Activated naive CD4-positive, alpha-beta T cell treated with anti-CD3 and anti-CD28 coated beads, Interleukin-2, amount 50 U/mL, for 16 hours (primary cell): Measurements from ENCODE around the gene CREB5.

ENCODE experiments used
- DNase-seq: peaks from one replicate; pipeline ENCODE4 v3.0.0-alpha.2; 2020

CREB5 gene

DNA sequence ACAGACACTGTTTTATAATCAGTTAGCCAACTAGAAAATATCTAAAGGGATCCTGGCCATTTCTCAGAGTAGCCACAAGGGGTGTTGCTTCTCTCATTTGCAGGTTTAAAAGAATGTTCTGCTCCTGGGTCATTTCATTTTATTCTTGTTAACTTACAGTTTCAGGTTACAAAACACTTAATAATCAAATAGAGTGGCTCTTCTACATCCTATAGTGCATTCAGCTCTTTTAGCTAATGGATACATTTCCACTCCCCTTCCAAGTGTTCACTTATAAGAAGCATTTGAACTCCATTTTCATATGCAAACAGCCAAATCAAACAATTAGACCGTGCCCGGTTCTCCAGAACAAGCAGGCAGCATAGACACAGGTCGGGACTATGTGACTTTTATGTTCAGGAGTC, 428.3 kb downstream of the CREB5 start:
- no peak for DNase-seq

DNA sequence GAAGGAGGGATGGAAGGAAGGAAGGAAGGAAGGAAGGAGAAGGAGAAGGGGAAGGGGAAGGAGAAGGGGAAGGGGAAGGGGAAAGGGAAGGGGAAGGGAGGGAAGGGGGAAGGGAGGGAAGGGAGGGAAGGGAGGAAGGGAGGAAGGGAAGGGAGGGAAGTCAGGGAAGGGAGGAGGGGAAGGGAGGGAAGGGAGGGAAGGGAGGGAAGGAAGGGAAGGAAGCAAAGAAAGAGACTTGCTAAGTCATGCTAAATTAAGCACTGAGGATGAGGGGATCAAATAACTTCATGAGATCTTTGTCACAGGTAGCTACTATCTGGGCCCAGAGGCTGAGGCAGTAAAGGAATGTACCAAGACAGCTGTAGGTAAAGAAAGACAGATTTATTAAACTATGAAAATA, 429.4 kb downstream of the CREB5 start:
- DNase-seq: no peak

DNA sequence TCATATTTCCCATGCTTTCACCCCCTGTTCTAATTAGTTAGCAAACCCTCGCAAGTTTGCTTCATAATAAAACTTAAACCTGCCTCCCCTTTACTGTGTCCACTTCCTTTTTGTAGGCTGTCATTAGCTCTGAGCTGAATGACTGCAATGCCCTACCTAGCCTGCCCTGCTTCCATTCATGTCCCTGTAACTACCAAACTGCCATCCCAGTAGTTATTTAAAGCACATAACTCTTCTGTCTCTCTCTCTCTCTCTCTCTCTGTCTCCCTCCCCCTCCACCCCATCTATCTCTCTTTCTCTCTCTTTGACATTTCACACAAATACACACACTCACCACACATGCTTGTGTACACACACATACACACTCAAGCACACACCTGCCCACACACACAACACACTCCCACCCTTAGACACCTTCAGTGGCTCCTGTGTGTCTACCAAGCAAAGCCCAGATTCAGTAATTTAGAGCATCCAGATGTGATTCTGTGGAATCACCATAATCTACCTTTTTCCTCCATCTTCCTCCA, 430.5 kb downstream of the CREB5 start:
- no peak for DNase-seq

DNA sequence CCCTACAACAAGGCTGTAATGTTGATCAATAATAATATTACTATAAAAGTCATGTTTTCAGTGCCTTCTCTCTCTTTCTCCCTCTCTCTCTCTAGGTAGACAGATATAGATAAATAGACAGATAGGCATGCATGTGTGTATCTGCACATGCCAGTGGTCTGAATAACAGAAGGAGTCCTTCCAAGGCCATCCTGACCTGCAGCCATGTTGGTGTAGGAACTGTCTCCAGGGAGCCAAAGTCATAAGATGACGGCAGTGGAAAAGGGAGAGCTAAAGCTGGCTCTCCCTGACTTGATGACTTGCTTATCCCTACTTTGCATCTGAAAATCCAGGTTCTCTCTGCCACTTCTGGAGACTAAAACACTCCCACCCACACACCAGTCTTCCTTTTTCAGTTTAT, 432.8 kb downstream of the CREB5 start:
- no peak for DNase-seq

DNA sequence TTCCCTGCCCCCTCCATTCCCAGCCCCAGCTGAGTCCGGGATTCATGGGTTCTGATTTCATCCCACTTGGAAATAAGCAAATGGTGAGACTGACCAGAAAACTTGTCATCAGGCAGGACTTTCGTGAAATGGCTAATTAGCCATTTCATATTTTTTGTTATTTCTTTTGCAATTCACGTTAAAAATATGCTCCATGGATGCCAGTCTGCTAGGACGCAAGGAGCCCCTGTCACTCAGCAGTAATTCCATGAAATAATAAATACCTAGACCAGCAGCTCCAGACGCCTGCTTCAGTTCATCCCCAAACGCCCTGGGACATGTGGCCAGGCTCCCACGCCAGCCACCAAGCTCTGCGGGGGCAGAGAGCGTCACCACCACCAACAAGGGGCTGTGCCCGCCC, 434.9 kb downstream of the CREB5 start:
- DNase-seq: no peak

DNA sequence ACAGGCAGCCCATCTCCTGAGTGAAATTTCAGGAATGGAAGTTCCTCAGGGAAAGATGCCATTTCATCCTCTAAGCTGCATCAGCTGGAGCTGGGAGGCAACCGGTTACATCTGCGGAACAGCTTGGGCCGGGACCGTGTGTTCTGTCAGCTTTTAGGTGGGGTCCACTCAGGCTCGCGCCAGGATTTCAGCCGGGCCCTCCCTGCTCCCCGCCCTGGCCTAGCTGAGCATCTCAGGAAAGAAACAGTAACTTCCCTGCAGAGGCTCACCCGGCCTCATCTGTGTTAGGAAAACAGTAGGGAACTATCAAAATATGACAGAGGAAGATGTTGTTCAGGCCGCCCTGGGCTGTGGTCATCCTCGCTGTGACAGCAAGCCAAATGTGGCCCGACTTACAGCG, 435.4 kb downstream of the CREB5 start:
- no peak for DNase-seq

DNA sequence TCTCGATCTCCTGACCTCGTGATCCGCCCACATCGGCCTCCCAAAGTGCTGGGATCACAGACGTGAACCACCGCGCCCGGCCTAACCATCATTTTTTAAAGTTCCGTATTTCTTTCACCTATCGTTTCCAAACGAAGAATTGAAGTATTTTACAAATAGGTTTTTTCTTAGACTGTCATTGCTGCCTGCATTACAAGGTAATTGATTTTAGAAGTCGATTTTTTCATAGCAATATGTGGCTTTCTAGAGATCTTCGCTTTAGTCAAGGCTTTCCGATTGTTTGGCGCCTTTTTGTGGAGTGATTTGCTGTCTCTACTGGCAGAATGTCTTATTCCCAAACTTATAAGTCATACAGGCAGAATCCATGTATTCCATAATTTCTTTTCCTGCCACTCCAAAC, 436.6 kb downstream of the CREB5 start:
- no peak for DNase-seq

DNA sequence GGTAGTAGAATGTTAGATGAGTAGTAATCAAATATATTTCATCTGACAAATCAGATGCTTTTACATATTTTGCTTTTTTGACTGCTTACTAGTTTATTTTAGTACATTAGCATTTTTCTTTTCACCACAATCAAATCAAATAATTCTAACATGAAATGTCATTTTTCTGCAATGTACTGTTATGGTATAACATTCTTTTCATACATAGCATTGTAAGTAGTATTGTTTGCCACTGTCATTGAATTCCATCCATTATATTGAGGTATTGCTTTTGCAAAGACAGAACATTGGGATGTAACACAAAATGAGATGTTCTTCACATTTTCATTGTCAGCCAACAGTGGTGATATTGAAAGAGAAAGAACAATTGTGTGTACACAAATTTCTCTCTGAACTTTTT, 438.4 kb downstream of the CREB5 start:
- DNase-seq: no peak

DNA sequence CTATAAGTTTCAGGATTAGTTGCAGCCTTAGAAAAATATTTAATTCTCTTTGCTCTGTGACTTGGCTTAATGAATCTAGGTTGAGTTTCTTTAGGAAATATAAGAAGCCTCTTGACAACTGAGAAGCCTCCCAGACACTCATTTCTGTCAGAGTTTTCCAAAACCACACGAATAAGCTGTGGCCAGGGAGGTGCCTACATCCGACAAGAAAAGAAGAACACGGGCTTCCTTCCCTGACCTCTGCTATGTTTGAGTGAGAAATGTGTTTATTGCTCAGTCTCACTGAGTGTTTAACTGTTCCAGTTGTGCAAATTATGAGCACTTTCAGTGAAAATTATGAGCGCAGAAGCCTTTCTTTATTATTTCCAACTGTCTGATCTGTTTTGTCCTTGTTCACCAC, 440.8 kb downstream of the CREB5 start:
- no peak for DNase-seq

DNA sequence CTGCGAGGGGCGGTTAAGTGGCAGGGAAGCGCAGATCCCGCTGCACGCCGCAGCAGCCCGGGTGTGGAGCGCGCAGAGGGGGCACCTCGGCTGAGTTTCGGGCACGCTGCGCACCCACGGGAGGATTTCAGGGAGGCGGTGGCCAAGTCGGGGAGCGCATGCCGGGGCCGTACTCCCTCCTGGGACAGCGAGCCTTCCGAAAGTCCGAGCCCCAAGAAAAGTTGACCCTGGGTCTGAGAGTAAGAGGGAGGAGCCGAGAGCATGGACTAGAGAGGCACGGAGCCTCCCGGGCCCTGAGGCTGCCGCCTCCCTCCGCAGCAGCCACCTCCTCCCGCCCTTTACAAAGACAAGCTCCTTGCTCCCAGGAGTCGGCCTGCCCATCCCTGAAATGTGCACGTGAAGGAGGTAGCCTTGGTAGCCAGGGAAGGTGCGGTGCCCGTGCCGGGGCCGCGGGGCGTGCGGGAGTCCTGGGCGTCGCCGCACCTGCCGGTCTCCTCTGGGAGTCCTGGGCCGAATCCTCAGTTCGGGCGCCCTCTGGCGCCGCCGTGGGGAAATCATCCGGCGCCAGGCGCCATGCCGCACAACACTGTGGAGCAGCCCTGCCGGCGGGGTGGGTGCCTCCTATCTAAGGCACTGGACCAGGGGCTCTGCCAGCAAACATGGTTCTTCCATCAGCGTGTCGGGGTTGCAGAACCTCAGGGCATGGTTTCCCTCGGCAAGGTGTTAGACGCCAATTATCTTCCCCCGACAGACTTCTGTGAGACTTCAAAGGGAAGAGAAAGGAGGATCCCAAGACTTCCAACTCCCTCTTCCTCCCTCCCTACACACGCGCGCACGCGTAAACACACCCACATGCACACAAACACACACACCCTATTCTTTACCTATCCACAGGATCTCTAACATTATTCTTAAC, 441.8 kb downstream of the CREB5 start:
- DNase-seq: peak; percentile 70

DNA sequence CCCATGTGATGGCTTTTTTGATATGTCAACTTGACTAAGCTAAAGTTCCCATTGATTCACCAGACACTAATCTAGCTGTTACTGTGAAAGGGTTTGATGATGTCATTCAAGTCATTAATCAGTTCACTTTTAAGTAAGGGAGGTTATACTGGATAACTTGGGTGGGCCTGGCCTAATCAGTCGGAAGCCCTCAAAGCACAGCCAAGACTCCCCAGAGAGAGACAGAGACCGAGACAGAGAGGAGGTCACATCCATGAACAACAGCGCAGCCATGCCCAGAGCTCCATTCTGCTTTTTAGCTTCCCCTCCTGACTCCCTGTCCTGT, 442.4 kb downstream of the CREB5 start:
- DNase-seq: no peak

DNA sequence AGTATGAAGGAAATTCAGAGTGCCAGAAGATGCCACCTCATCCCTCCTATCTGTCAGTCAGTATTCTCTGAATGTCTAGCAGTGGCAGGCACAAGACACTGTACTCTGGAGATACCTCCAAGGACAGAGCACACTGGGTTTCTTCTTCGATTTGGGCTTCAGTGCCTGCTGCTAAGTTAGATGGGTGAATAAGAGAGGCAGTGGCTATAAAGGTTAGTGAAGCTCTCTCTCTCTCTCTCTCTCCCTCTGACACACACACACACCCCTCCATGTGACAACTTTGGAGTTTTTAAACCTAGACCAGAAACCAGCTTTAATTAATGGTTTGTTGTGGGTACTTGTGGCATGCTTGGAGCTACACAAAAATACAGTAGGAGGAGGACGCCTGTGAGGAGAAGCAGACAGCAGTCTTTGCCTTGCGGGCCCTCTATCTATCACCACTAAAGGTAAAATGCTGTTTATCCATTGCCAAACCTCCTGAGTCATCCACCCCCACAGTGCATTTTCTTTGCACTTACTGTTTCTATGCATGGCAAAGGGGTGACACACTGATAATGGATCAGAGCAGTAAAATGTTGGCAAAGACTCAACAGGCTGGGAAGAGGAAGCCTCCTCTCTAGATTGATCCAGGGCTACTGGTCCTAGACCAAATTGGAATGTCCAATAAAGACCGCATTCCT, 443.4 kb downstream of the CREB5 start:
- no peak for DNase-seq

DNA sequence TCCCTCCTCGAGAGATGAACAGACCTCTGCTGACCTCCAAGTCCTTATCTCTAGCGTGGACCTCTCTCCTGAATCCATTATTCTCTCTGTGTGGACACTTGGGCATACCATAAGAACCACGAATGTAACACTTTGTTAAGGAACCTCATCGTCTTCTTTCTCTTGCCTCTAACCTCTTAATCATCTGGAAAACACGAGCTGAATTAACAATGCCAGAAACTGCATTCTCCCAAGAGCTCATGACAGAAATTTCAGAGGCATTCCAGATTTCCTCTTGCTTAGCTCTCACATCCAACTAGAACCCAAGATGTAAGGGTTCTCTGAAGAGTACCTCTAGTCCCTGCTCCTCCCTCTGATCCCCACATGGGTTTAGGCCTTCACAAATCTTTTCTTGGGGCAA, 444.3 kb downstream of the CREB5 start:
- DNase-seq: no peak

DNA sequence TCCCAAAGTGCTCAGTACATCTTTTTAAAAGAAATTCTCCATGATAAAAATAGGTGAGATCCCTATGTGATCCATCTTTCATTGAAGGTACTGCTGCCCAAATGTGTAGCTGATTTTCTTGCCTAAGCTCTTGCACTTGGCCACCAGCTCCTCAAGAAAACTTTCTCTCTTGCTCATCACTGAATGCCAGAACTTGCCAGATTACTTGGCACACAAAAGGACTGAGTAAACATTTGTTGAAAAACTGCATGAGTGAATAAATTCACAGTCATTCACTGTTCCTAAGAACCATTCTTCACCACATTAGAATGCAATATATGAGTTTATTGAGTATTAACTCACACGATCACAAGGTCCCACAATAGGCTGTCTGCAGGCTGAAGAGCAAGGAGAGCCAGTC, 445.9 kb downstream of the CREB5 start:
- no peak for DNase-seq

DNA sequence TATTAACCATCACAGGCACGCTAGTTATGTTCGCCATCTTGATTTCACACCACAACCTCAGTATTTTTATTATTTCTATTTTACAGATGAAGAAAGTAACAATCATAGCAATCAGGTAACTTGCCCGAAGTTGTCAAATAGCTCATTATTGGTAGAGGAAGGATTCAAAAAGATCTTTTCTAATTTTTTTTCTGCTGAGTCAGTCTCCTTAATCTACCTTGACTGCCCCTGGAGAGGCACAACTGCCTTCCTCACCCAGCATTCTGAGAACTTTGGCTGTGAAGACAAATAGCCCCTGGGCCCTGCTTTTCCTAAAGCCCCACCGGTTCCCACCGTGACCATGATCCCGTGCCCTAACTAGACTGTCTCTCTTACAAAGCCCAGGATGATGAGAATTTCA, 446.6 kb downstream of the CREB5 start:
- no peak for DNase-seq

DNA sequence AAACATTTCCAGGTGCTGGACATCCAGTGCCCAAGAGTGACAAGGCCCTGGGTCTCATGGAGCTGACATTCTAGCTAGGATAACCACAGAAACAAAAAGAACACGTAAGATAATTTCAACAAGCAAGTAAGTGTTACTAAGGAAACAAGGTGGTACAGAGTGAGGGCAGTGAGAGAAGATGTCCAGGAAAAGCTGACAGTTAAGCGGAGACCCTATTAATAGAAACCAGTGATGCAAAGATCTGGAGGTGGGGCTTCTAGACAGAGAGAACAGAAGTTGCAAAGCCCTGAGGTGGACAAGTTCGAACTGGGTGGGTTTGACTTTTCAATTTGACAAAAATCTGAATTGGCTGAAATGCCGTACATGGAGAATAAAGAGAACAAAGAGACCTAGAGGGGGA, 449.5 kb downstream of the CREB5 start:
- no peak for DNase-seq

DNA sequence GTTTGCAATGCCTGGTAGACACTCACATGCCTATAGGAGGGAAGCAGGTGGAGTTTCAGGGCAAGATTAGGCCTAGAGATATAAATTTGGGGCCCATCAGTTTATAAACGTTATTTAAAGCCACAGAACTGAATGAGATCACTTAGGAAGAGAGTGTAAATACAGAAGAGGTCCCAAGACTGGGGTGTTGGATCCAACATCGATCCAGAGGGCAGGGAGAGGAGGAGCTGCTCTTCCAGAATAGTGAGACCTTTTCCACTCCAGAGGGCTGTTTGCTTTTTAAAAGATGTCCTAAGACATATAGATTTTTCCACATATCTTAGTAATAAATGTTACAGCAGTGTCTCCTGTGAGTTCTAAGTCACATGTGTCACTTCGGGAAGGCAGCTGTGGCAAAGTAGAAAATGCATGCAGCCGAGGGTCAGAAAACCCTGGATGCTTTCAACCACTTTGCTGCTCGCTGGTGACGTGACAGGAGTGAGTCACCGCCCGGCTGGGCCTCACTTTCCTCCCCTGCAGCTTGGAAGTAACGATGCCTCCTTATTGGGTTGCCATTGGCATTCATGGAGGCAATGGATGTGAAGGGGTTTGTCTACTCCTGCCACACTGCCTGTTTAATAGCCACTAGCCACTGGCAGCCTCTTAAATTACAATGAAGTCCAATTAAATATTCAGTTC, 450.4 kb downstream of the CREB5 start:
- no peak for DNase-seq

DNA sequence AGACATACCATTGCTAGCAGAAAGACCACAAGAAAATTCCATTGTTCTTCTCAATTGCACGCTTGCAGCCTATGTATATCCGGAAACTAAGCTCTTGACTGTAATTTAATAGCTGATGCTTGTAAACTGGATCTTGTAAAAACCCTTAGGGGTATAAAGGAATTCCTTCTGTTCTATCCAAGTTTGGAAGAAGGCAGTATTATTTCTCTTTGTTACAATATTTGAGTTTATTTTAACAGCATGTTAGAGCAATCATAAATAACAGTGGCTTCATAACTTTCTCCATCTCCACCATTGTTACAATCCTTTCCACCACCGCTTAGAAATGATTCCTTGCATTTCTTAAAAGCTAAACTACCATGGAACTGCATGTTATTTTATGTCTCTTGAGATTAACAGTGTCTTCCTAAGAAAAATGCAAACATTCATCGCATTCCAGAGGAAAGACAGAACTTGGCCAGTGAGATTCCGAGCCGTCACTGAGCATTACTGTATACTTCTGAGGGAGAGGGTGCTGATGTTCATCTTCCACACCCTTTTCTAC, 453.4 kb downstream of the CREB5 start:
- no peak for DNase-seq

DNA sequence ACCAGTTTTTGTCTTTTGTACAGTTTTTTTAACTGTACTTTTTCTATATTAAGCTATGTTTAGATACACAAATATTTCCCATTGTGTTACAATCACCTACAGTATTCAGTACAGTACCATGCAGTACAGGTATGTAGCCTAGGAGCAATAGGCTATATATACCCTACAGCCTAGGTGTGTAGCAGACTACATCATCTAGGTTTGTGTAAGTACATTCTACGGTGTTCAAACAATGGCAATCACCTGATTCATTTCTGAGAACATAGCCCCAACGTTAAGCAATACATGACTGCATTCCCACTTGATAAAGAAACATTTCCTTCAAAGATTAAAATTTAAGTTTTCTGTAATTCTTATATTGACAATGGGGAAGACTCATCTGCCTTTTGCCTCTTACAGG, 456.4 kb downstream of the CREB5 start:
- no peak for DNase-seq

DNA sequence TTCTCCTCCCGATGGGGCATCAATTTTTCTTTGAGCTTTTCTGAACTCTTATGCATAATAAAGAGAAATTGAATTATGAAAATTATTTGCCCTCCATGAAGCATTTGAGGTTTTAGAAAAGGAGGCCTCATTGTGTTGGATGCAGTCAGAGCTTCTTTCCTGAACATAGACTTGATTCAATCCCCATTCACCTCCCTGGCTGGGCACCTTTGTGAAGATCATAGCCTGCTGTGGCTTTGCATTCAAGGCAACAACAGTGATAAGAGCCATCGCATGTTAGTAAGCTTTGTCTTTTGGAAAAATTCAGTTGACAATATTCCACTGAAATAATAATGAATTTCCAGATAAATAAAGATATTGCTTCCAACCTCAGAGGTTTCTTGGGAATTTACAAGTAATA, 458.8 kb downstream of the CREB5 start:
- no peak for DNase-seq

DNA sequence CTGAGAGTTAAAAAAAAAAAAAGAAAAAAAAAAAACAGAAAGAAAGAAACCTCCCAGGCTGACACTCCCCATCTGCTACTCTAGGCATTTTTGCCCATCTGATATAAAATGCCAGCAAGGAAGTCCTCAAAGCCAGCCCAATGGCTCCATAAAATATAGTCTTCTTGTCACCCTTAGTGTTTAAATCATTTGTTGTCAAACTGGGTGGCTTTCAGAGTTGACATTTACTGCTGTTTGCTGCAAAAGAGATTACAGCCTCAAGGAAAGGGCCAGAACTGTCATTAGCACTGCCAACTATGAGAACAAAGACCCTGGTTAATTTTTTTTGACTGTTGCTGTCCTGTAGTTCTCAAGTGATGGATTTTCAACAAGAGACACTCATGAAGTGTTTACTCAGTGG, 459.3 kb downstream of the CREB5 start:
- no peak for DNase-seq

DNA sequence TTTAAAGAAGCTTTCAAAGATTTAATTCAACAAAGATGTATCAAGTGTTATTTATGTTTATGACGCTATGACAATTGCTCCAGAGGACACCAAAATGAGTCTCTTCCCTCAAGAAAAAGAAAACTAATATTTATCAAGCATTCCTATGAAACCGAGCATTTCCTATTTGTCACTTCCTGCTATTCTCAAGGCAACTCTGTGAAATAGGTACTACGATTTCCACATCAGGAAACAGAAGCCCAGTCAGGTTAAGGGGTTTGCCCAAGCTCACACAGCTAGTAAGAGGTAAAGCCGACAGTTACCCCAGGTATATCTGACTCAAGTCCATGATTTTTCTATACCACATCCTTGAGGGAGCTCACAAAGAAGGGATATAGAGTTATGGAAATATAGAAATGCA, 459.9 kb downstream of the CREB5 start:
- DNase-seq: no peak

DNA sequence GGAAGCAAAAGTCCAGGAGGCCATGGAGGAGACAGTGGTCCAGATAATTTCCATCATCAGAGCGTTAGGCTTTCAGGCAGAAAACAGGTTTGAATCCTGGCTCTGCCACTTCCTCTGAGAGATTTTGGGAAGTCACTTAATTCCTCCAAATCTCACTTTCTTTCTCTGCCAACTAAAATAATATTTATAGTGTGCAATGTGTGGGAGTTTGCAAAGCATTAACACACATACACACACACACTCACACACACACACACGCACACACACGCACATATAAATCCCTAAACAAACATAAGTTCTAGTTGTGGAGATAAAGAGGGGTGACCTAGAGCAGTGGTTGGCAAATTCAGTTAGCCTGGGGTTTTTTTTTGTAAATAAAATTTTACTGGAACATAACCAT, 461.0 kb downstream of the CREB5 start:
- no peak for DNase-seq

DNA sequence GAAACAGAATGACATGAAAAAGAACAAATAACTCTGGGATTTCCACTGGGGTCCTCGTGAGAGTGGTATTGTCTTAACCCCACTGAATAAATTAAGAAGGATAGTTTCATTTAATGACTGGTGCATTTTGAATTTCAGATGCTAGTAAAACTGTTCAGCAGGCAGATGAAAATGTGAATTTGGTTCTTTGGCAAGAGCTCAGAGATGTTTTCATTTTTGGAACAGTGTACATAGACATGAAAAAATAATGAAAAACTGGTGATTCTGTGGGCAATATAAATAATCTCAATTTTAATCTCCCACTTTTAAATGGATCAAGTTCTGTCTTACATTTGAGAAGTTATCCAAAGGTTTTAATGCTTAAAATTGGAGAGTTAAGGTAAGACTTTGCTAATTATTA, 461.7 kb downstream of the CREB5 start:
- DNase-seq: no peak
